GM12874 (cell line): ENCODE data around the gene CREM.

ENCODE experiments used
- CTCF ChIP-seq: IDR thresholded peaks from 2 replicates; pipeline ENCODE4 v1.5.1; 2011; ENCODE audit warnings: low read depth, mild to moderate bottlenecking, control low read depth, low read length, moderate library complexity; ENCODE audit not compliant: insufficient read depth

CREM gene

GRCh38 chr10:35092851-35093250 lies 33.8 kb upstream of the CREM start:
- TF ChIP-seq CTCF: no peak

GRCh38 chr10:35096312-35096711 lies 30.3 kb upstream of the CREM start:
- no peak for TF ChIP-seq CTCF

GRCh38 chr10:35097510-35097909 lies 29.1 kb upstream of the CREM start:
- TF ChIP-seq CTCF: no peak

GRCh38 chr10:35103882-35104281 lies 22.8 kb upstream of the CREM start:
- TF ChIP-seq CTCF: no peak

GRCh38 chr10:35112571-35112970 lies 14.1 kb upstream of the CREM start:
- TF ChIP-seq CTCF: no peak

- TF ChIP-seq CTCF: no peak
Observed at GRCh38 chr10:35119378-35119777, 7.3 kb upstream of the CREM start.

- TF ChIP-seq CTCF: no peak
Observed at GRCh38 chr10:35124540-35124939, 2.1 kb upstream of the CREM start.

- TF ChIP-seq CTCF: no peak
Observed at GRCh38 chr10:35126062-35126529, 550 bp upstream of the CREM start.
